Retina (tissue), 1 donor: ENCODE results near the gene SLC35E3.
"Not testable (repeated sequence)": the region's sequence is repeated elsewhere in the genome, so short reads cannot be mapped to it uniquely, and the experiment has no call there.

Experiments used
- DNase-seq: peaks from one replicate; pipeline ENCODE4 v3.0.0-alpha.2; 2016

The SLC35E3 gene

GRCh38 chr12:68796399-68796798, 50.4 kb downstream of the SLC35E3 start:
- no peak for DNase-seq

- DNase-seq: no peak
These were observed 52.9 kb downstream of the SLC35E3 start for GRCh38 chr12:68798882-68799234.

GRCh38 chr12:68800294-68800693, 54.3 kb downstream of the SLC35E3 start:
- no peak for DNase-seq

GRCh38 chr12:68801124-68801523, 55.1 kb downstream of the SLC35E3 start:
- not testable (repeated sequence) for DNase-seq

- not testable (repeated sequence) for DNase-seq
These were observed 56.4 kb downstream of the SLC35E3 start for GRCh38 chr12:68802372-68802745.

- not testable (repeated sequence) for DNase-seq
These were observed 57.1 kb downstream of the SLC35E3 start for GRCh38 chr12:68802911-68803651.

GRCh38 chr12:68803948-68804656, 58.1 kb downstream of the SLC35E3 start:
- no peak for DNase-seq

- DNase-seq: no peak
These were observed 58.9 kb downstream of the SLC35E3 start for GRCh38 chr12:68804657-68805591.

GRCh38 chr12:68805592-68806120, 59.7 kb downstream of the SLC35E3 start:
- no peak for DNase-seq

GRCh38 chr12:68806488-68807237, 60.7 kb downstream of the SLC35E3 start:
- no peak for DNase-seq

- DNase-seq: not testable (repeated sequence)
These were observed 61.2 kb downstream of the SLC35E3 start for GRCh38 chr12:68807274-68807575.

- DNase-seq: peak; percentile 99
These were observed 61.8 kb downstream of the SLC35E3 start, which contains the start of gene MDM2 for GRCh38 chr12:68807576-68808387. TSS of gene MDM2 (plus strand) at chr12:68808177. CDS start at chr12:68808478, 301 bp downstream.

- DNase-seq: peak; percentile 74
These were observed 62.6 kb downstream of the SLC35E3 start for GRCh38 chr12:68808388-68809189.

- DNase-seq: no peak
These were observed 63.4 kb downstream of the SLC35E3 start for GRCh38 chr12:68809190-68810026.

- DNase-seq: not testable (repeated sequence)
These were observed 64.0 kb downstream of the SLC35E3 start for GRCh38 chr12:68810027-68810389.

- DNase-seq: not testable (repeated sequence)
These were observed 65.6 kb downstream of the SLC35E3 start for GRCh38 chr12:68811573-68811972.

GRCh38 chr12:68812553-68813241, 66.7 kb downstream of the SLC35E3 start:
- DNase-seq: no peak

- DNase-seq: no peak
These were observed 67.2 kb downstream of the SLC35E3 start for GRCh38 chr12:68813242-68813593.
